Upper lobe of left lung (tissue), 4 donors: ENCODE data around the gene SPG7.

ENCODE experiments used
- POLR2A ChIP-seq, 4 donors: fragments of 450-650 bp; IDR thresholded peaks; one replicate each; pipeline ENCODE4 v1.5.1; 2016 to 2017; ENCODE audit warnings: antibody characterized with exemption in 4 of 4, mild to moderate bottlenecking in 2 of 4
- TF ChIP-seq, protein P1 (sequence below), 6 experiments: fragments of 450-650 bp in 4 of 6; fragments of 200-600 bp in 2 of 6; sonication (generic) in 2 of 6; IDR thresholded peaks; one replicate each; pipeline ENCODE4 v1.5.1; 2016 to 2019; ENCODE audit warnings: antibody characterized with exemption in 6 of 6

DNA sequence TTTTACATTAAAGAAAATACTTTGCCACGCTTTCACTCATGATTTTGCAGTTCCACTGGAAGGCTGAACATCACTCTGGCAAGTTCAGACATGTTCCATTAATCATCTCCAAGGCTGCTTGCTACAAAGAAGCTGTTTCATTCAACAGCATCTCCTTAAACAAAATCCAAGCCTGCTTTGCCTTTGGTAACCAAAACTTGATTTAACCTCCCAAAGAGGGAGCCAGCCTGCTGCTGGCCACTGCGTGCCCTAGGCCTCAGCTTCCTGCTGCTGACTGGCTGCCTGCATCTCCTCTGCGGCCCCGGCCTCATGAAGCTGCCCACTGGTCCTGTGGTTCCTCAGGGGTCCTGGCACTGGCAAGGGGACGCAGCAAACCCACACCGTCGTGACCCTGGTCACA lies 49.7 kb upstream of the SPG7 start:
- TF ChIP-seq, protein P1, sequence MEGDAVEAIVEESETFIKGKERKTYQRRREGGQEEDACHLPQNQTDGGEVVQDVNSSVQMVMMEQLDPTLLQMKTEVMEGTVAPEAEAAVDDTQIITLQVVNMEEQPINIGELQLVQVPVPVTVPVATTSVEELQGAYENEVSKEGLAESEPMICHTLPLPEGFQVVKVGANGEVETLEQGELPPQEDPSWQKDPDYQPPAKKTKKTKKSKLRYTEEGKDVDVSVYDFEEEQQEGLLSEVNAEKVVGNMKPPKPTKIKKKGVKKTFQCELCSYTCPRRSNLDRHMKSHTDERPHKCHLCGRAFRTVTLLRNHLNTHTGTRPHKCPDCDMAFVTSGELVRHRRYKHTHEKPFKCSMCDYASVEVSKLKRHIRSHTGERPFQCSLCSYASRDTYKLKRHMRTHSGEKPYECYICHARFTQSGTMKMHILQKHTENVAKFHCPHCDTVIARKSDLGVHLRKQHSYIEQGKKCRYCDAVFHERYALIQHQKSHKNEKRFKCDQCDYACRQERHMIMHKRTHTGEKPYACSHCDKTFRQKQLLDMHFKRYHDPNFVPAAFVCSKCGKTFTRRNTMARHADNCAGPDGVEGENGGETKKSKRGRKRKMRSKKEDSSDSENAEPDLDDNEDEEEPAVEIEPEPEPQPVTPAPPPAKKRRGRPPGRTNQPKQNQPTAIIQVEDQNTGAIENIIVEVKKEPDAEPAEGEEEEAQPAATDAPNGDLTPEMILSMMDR (IDR thresholded peaks at IDR 0.05) = no peak
- no peak for TF ChIP-seq POLR2A (IDR thresholded peaks at IDR 0.05)
